22Rv1 (cell line): ENCODE results near the gene C1R.

Source experiments
- ZFX ChIP-seq: fragments of 450-650 bp; IDR thresholded peaks from 2 replicates; pipeline ENCODE4 v1.6.1; 2017; ENCODE audit warnings: antibody characterized with exemption, borderline replicate concordance
- TF ChIP-seq, protein P1 (sequence below): fragments of 450-650 bp; IDR thresholded peaks from 2 replicates; pipeline ENCODE4 v1.5.1; 2017; ENCODE audit warnings: mild to moderate bottlenecking

DNA sequence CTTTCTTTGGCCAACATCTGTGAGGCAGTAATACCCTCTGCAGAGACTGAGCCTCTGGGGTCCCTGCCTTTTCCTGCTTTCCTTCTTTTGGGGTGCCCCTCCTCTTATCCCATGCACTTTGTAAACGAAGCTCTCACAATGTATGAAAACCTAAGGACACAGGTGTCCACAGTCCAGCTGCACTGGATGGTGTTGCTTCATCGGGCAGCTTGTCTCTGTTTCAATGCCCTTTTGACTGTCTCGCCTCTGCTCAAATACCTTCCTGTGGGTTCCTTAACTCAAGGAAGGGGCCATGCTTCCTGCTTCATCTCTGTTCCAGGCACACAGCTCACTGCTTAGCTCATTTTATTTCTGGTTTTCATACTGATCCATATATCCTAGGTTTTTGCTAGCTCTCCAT lies 10.3 kb upstream of the C1R start:
- TF ChIP-seq, protein P1, sequence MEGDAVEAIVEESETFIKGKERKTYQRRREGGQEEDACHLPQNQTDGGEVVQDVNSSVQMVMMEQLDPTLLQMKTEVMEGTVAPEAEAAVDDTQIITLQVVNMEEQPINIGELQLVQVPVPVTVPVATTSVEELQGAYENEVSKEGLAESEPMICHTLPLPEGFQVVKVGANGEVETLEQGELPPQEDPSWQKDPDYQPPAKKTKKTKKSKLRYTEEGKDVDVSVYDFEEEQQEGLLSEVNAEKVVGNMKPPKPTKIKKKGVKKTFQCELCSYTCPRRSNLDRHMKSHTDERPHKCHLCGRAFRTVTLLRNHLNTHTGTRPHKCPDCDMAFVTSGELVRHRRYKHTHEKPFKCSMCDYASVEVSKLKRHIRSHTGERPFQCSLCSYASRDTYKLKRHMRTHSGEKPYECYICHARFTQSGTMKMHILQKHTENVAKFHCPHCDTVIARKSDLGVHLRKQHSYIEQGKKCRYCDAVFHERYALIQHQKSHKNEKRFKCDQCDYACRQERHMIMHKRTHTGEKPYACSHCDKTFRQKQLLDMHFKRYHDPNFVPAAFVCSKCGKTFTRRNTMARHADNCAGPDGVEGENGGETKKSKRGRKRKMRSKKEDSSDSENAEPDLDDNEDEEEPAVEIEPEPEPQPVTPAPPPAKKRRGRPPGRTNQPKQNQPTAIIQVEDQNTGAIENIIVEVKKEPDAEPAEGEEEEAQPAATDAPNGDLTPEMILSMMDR = no peak
- TF ChIP-seq ZFX = no peak
